Mucosa of rectum (tissue), 2 donors: Measurements from ENCODE around the gene NUBP2.

Experiments used
- H3K27ac ChIP-seq, 2 donors: one replicate each; pipeline ENCODE4 v1.7.0; 2013; ENCODE audit warnings: inconsistent platforms in 2 of 2, low read depth in 2 of 2, low read length in 2 of 2
- H3K27me3 ChIP-seq, 2 donors: one replicate each; pipeline ENCODE4 v1.7.0; 2013; ENCODE audit warnings: low read length in 2 of 2; ENCODE audit not compliant: control insufficient read depth in 2 of 2, insufficient read depth in 2 of 2
- H3K36me3 ChIP-seq, 2 donors: one replicate each; pipeline ENCODE4 v1.7.0; 2013; ENCODE audit warnings: low read length in 2 of 2; ENCODE audit not compliant: control insufficient read depth in 2 of 2, insufficient read depth in 2 of 2
- H3K4me1 ChIP-seq, 2 donors: one replicate each; pipeline ENCODE4 v1.7.0; 2013; ENCODE audit warnings: low read length in 2 of 2, mild to moderate bottlenecking in 1 of 2; ENCODE audit not compliant: control insufficient read depth in 2 of 2, insufficient read depth in 2 of 2
- H3K4me3 ChIP-seq, 2 donors: one replicate each; pipeline ENCODE4 v1.7.0; 2013; ENCODE audit warnings: low read length in 2 of 2
- H3K9ac ChIP-seq, 2 donors: one replicate each; pipeline ENCODE4 v1.7.0; 2013; ENCODE audit warnings: low read length in 2 of 2, low read depth in 1 of 2, mild to moderate bottlenecking in 1 of 2
- H3K9me3 ChIP-seq, 2 donors: one replicate each; pipeline ENCODE4 v1.7.0; 2013; ENCODE audit warnings: low read length in 2 of 2; ENCODE audit not compliant: control insufficient read depth in 2 of 2
- donor health status: healthy.
- donor health status: Normal muscosa, but diverticular disease.

The NUBP2 gene

GRCh38 chr16:1809281-1809801 lies 26.6 kb downstream of the NUBP2 start:
- H3K27me3 ChIP-seq, result no peaks in the 10 kb centered on the region
- H3K36me3 ChIP-seq, result peaks cover 14 to 25% of the 10 kb centered on the region in 2 donors
- no peaks in the 10 kb centered on the region for H3K9me3 ChIP-seq
- H3K4me1 ChIP-seq, result no peaks in the 10 kb centered on the region
- H3K27ac ChIP-seq, result no peak overlapping the region
- no peak overlapping the region for H3K4me3 ChIP-seq
- H3K9ac ChIP-seq, result no peak overlapping the region

- Histone ChIP-seq H3K4me1 (no peaks in the 10 kb centered on the region), H3K36me3 (peaks cover 14 to 25% of the 10 kb centered on the region in 2 donors), H3K27ac (no peak overlapping the region), H3K9me3 (no peaks in the 10 kb centered on the region), H3K27me3 (no peaks in the 10 kb centered on the region), H3K4me3 (no peak overlapping the region), H3K9ac (no peak overlapping the region)
These were observed 27.3 kb downstream of the NUBP2 start for GRCh38 chr16:1810106-1810505.

- Histone ChIP-seq H3K27ac (no peak overlapping the region), H3K4me1 (no peaks in the 10 kb centered on the region), H3K36me3 (peaks cover 17 to 29% of the 10 kb centered on the region in 2 donors), H3K9ac (no peak overlapping the region), H3K9me3 (no peaks in the 10 kb centered on the region), H3K4me3 (no peak overlapping the region), H3K27me3 (no peaks in the 10 kb centered on the region)
These were observed 27.8 kb downstream of the NUBP2 start for GRCh38 chr16:1810536-1810935.

- Histone ChIP-seq H3K4me1 (no peaks in the 10 kb centered on the region), H3K27me3 (no peaks in the 10 kb centered on the region), H3K36me3 (peaks cover 27 to 39% of the 10 kb centered on the region in 2 donors), H3K27ac (no peak overlapping the region), H3K4me3 (no peak overlapping the region), H3K9me3 (no peaks in the 10 kb centered on the region), H3K9ac (peak overlapping the region in 1 of 2 donors; percentile 6)
These were observed 30.0 kb downstream of the NUBP2 start for GRCh38 chr16:1812732-1813163.

- Histone ChIP-seq H3K27me3 (no peaks in the 10 kb centered on the region), H3K4me3 (no peak overlapping the region), H3K4me1 (no peaks in the 10 kb centered on the region), H3K9me3 (no peaks in the 10 kb centered on the region), H3K27ac (no peak overlapping the region), H3K9ac (no peak overlapping the region), H3K36me3 (peaks cover 21 to 32% of the 10 kb centered on the region in 2 donors)
These were observed 32.7 kb downstream of the NUBP2 start for GRCh38 chr16:1815461-1815860.

GRCh38 chr16:1816396-1817275 lies 33.9 kb downstream of the NUBP2 start:
- Histone ChIP-seq H3K4me3 (no peak overlapping the region), H3K27me3 (no peaks in the 10 kb centered on the region), H3K27ac (no peak overlapping the region), H3K36me3 (peaks cover 21 to 38% of the 10 kb centered on the region in 2 donors), H3K9me3 (no peaks in the 10 kb centered on the region), H3K4me1 (no peaks in the 10 kb centered on the region), H3K9ac (no peak overlapping the region)

- peaks cover 21 to 42% of the 10 kb centered on the region in 2 donors for H3K36me3 ChIP-seq
These were observed 34.5 kb downstream of the NUBP2 start for GRCh38 chr16:1817276-1817589.

GRCh38 chr16:1817716-1818115 lies 35.0 kb downstream of the NUBP2 start:
- no peak overlapping the region for H3K27ac ChIP-seq
- no peak overlapping the region for H3K9ac ChIP-seq
- no peaks in the 10 kb centered on the region for H3K9me3 ChIP-seq
- H3K36me3 ChIP-seq, result peaks cover 21 to 47% of the 10 kb centered on the region in 2 donors
- no peak overlapping the region for H3K4me3 ChIP-seq
- H3K4me1 ChIP-seq, result no peaks in the 10 kb centered on the region
- H3K27me3 ChIP-seq, result no peaks in the 10 kb centered on the region

More at GRCh38 chr16:1817276-1817589, 34.5 kb downstream of the NUBP2 start:
- Histone ChIP-seq H3K4me1 (no peaks in the 10 kb centered on the region), H3K9ac (no peak overlapping the region), H3K27me3 (no peaks in the 10 kb centered on the region), H3K27ac (no peak overlapping the region), H3K9me3 (no peaks in the 10 kb centered on the region), H3K4me3 (no peak overlapping the region)

GRCh38 chr16:1818204-1818872 lies 35.6 kb downstream of the NUBP2 start:
- no peak overlapping the region for H3K27ac ChIP-seq
- no peak overlapping the region for H3K9ac ChIP-seq
- no peak overlapping the region for H3K4me3 ChIP-seq
- no peaks in the 10 kb centered on the region for H3K27me3 ChIP-seq
- peaks cover 21 to 47% of the 10 kb centered on the region in 2 donors for H3K36me3 ChIP-seq
- no peaks in the 10 kb centered on the region for H3K4me1 ChIP-seq
- no peaks in the 10 kb centered on the region for H3K9me3 ChIP-seq

- H3K9me3 ChIP-seq, result no peaks in the 10 kb centered on the region
- no peak overlapping the region for H3K9ac ChIP-seq
- H3K4me1 ChIP-seq, result peaks cover 0 to 2% of the 10 kb centered on the region in 2 donors
- H3K36me3 ChIP-seq, result peaks cover 21 to 45% of the 10 kb centered on the region in 2 donors
- no peak overlapping the region for H3K27ac ChIP-seq
- H3K4me3 ChIP-seq, result no peak overlapping the region
- H3K27me3 ChIP-seq, result no peaks in the 10 kb centered on the region
These were observed 36.2 kb downstream of the NUBP2 start for GRCh38 chr16:1818873-1819525.
